ENCODE results near the gene DNAJC6.

DNAJC6 gene

DNA sequence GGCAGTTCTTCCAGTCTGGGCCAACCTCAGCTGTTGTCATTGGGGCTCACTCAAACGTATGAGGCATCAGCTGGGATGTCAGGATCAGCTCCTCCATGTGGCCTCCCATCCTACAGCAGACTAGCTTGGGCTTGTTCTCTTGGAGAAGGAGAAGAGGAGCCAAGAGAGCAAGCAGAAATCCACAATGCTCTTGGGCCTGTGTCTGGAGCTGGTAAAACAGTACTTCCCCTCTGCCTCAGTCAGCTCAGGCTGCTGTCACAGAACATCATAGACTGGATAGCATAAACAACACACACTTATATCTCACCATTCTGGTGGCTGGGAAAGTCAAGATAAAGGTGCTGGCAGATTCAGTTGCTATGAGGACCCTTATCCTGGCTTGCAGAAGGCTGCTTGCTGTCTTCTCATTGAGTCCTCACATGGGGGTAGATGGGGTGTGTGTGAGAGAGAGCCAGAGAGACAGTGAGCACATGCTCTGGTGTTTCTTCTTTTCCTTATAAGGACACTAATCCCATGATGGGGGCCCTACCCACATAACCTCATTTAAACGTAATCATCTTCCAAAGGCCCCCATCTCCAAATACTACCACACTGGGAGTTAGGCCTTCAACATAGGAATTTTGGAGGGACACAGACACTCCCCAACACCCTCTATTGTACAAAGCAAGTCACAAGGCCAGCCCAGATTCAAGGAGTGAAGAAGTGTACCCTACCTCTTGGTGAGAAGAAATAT, 16.3 kb upstream of the DNAJC6 start:
- no peak for DNase-seq (ENCODE audit: low spot score)
- TF ChIP-seq, protein P1, sequence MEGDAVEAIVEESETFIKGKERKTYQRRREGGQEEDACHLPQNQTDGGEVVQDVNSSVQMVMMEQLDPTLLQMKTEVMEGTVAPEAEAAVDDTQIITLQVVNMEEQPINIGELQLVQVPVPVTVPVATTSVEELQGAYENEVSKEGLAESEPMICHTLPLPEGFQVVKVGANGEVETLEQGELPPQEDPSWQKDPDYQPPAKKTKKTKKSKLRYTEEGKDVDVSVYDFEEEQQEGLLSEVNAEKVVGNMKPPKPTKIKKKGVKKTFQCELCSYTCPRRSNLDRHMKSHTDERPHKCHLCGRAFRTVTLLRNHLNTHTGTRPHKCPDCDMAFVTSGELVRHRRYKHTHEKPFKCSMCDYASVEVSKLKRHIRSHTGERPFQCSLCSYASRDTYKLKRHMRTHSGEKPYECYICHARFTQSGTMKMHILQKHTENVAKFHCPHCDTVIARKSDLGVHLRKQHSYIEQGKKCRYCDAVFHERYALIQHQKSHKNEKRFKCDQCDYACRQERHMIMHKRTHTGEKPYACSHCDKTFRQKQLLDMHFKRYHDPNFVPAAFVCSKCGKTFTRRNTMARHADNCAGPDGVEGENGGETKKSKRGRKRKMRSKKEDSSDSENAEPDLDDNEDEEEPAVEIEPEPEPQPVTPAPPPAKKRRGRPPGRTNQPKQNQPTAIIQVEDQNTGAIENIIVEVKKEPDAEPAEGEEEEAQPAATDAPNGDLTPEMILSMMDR (IDR thresholded peaks at IDR 0.05; ENCODE audit: borderline replicate concordance, control extremely low read depth, extremely low read depth, insufficient read depth, missing control alignments): no peak
- in situ Hi-C loops (cut with MboI; ENCODE audit: low sequenced_read_pairs, unreplicated experiment): no loop called here

- in situ Hi-C loops (cut with MboI; ENCODE audit: low sequenced_read_pairs, unreplicated experiment): no loop called here
- TF ChIP-seq, protein P1 (IDR thresholded peaks at IDR 0.05; ENCODE audit: borderline replicate concordance, control extremely low read depth, extremely low read depth, insufficient read depth, missing control alignments): no peak
- no peak for DNase-seq (ENCODE audit: low spot score)
Observed at GRCh38 chr1:65297706-65298105, 11.6 kb upstream of the DNAJC6 start.

DNA sequence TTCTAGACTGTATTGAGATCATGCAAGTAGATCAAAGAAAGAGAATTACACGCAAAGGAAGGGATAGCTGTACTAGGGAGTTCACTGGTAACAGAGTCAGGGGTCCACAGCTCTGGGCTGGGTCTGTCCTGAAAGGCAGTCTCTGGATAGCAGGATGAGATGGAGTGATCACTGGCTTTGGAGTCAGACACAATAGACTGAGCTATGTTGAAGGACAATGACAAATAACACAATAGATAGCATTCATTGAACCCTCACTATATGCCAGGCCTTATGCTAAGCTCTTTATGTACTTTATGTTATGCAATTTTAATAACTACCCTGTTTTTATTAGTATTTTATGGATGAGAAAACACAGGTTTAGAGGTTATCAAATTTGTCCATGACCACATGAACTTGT, 10.0 kb upstream of the DNAJC6 start:
- DNase-seq (ENCODE audit: low spot score): no peak
- in situ Hi-C loops (cut with MboI; ENCODE audit: low sequenced_read_pairs, unreplicated experiment): no loop called here
- TF ChIP-seq, protein P1 (IDR thresholded peaks at IDR 0.05; ENCODE audit: borderline replicate concordance, control extremely low read depth, extremely low read depth, insufficient read depth, missing control alignments): no peak

DNA sequence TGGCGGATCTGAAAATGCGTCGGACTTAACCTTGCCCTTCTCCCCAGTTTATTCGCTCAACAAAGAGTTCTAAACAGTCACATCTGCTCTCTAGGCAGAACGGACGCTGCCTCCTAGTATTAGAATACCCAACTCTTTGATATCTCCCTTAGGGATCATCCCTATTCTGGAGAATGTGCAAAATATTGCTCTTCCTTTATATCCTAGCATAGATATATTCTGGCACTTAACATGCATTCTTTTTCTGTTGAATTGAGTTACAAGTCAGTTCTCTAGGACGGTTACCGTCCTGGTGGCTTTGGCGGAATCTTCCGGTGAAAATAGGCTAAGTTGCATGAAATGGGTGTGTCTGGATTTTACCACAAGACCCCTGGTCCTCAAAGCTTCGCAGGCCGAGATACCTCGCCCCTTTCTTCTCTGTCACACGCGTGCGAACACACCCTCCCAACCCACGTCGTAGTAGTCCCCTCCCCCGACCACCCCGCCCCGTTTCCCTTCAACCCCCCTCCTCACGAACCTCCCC, 501 bp upstream of the DNAJC6 start:
- no peak for DNase-seq (ENCODE audit: low spot score)
- TF ChIP-seq, protein P1 (IDR thresholded peaks at IDR 0.05; ENCODE audit: borderline replicate concordance, control extremely low read depth, extremely low read depth, insufficient read depth, missing control alignments): no peak
- in situ Hi-C loops (cut with MboI; ENCODE audit: low sequenced_read_pairs, unreplicated experiment): no loop called here

- no peak for DNase-seq (ENCODE audit: low spot score)
- in situ Hi-C loops (cut with MboI; ENCODE audit: low sequenced_read_pairs, unreplicated experiment): no loop called here
- TF ChIP-seq, protein P1 (IDR thresholded peaks at IDR 0.05; ENCODE audit: borderline replicate concordance, control extremely low read depth, extremely low read depth, insufficient read depth, missing control alignments): no peak
Observed at GRCh38 chr1:65310078-65310587, 790 bp downstream of the DNAJC6 start.

GRCh38 chr1:65311760-65312159, 2.4 kb downstream of the DNAJC6 start:
- in situ Hi-C loops (cut with MboI; ENCODE audit: low sequenced_read_pairs, unreplicated experiment): no loop called here
- TF ChIP-seq, protein P1 (IDR thresholded peaks at IDR 0.05; ENCODE audit: borderline replicate concordance, control extremely low read depth, extremely low read depth, insufficient read depth, missing control alignments): no peak
- DNase-seq (ENCODE audit: low spot score): no peak
